Mesenchymal stem cell (in vitro differentiated cells and primary cell): ENCODE data around the gene PRMT7.

Experiments
- DNase-seq: peaks from one replicate; pipeline ENCODE4 v3.0.0-alpha.2; 2013
- H2AFZ ChIP-seq: one replicate; pipeline ENCODE4 v1.6.1; 2013; ENCODE audit warnings: low read depth, mild to moderate bottlenecking, control low read depth, inconsistent platforms, low read length, moderate library complexity
- H2AK5ac ChIP-seq: 2 replicates; pipeline ENCODE4 v1.6.1; 2013; ENCODE audit warnings: low read length, moderate library complexity, mild to moderate bottlenecking, inconsistent platforms; ENCODE audit not compliant: severe bottlenecking
- H2BK120ac ChIP-seq: one replicate; pipeline ENCODE4 v1.6.1; 2013; ENCODE audit warnings: low read depth, mild to moderate bottlenecking, inconsistent platforms, low read length, moderate library complexity
- H2BK12ac ChIP-seq, 2 experiments: one replicate each; pipeline ENCODE4 v1.6.1; 2013; ENCODE audit warnings: inconsistent platforms in 2 of 2, low read length in 2 of 2, mild to moderate bottlenecking in 2 of 2, moderate library complexity in 2 of 2, control low read depth in 1 of 2
- H2BK15ac ChIP-seq: one replicate; pipeline ENCODE4 v1.6.1; 2013; ENCODE audit warnings: mild to moderate bottlenecking, low read depth, inconsistent platforms; ENCODE audit not compliant: poor library complexity, severe bottlenecking
- H2BK5ac ChIP-seq: 2 replicates; pipeline ENCODE4 v1.6.1; 2013; ENCODE audit warnings: low read depth, mild to moderate bottlenecking, low read length, control low read depth, inconsistent platforms; ENCODE audit not compliant: poor library complexity, severe bottlenecking
- H3K14ac ChIP-seq, 2 experiments: one replicate each; pipeline ENCODE4 v1.6.1; 2013; ENCODE audit warnings: inconsistent platforms in 2 of 2, low read length in 2 of 2, control low read depth in 1 of 2, mild to moderate bottlenecking in 1 of 2, moderate library complexity in 1 of 2
- H3K18ac ChIP-seq, 2 experiments: one replicate each; pipeline ENCODE4 v1.6.1; 2013; ENCODE audit warnings: inconsistent platforms in 2 of 2, low read length in 2 of 2, control low read depth in 1 of 2, low read depth in 1 of 2, mild to moderate bottlenecking in 1 of 2
- H3K23ac ChIP-seq, 2 experiments: one replicate each; pipeline ENCODE4 v1.6.1; 2013; ENCODE audit warnings: inconsistent platforms in 2 of 2, low read length in 2 of 2, mild to moderate bottlenecking in 2 of 2, moderate library complexity in 2 of 2, control low read depth in 1 of 2
- H3K27ac ChIP-seq: 2 replicates; pipeline ENCODE4 v1.5.1; 2013; ENCODE audit warnings: mild to moderate bottlenecking, moderate library complexity, low read length, control low read depth, inconsistent platforms; ENCODE audit not compliant: poor library complexity, severe bottlenecking
- H3K27me3 ChIP-seq, 2 experiments: 2 replicates each; pipeline versions ENCODE4 v1.6.1 to v1.7.0; 2013; ENCODE audit warnings: low read length in 2 of 2, mild to moderate bottlenecking in 2 of 2, moderate library complexity in 2 of 2, control low read depth in 1 of 2, inconsistent platforms in 1 of 2; ENCODE audit not compliant: control insufficient read depth in 1 of 2, insufficient read depth in 1 of 2
- H3K36me3 ChIP-seq, 2 experiments: 2 replicates each; pipeline versions ENCODE4 v1.6.1 to v1.7.0; 2013; ENCODE audit warnings: low read length in 2 of 2, control low read depth in 1 of 2, inconsistent platforms in 1 of 2, low read depth in 1 of 2, mild to moderate bottlenecking in 1 of 2; ENCODE audit not compliant: insufficient read depth in 2 of 2, control insufficient read depth in 1 of 2
- H3K4ac ChIP-seq, 2 experiments: one replicate each; pipeline ENCODE4 v1.6.1; 2013; ENCODE audit warnings: inconsistent platforms in 2 of 2, low read length in 2 of 2, mild to moderate bottlenecking in 2 of 2, moderate library complexity in 2 of 2, control low read depth in 1 of 2, low read depth in 1 of 2
- H3K4me1 ChIP-seq: 2 replicates; pipeline ENCODE4 v1.6.1; 2013; ENCODE audit warnings: low read depth, low read length, control low read depth; ENCODE audit not compliant: control insufficient read depth, insufficient read depth
- H3K4me2 ChIP-seq: 2 replicates; pipeline ENCODE4 v1.6.1; 2013; ENCODE audit warnings: low read length, mild to moderate bottlenecking, inconsistent platforms; ENCODE audit not compliant: poor library complexity, severe bottlenecking
- H3K4me3 ChIP-seq, 2 experiments: 2 replicates each; pipeline versions ENCODE4 v1.5.1 to v1.7.0; 2013; ENCODE audit warnings: low read length in 2 of 2, mild to moderate bottlenecking in 2 of 2, control low read depth in 1 of 2, low read depth in 1 of 2; ENCODE audit not compliant: insufficient read depth in 1 of 2
- H3K79me1 ChIP-seq: replicated peaks from 2 replicates; pipeline ENCODE4 v1.6.1; 2013; ENCODE audit warnings: mild to moderate bottlenecking, control low read depth, low read length, inconsistent platforms; ENCODE audit not compliant: poor library complexity, severe bottlenecking
- H3K9ac ChIP-seq: 2 replicates; pipeline ENCODE4 v1.7.0; 2013; ENCODE audit warnings: mild to moderate bottlenecking, low read length, moderate library complexity
- H3K9me3 ChIP-seq: 2 replicates; pipeline ENCODE4 v1.7.0; 2013; ENCODE audit warnings: mild to moderate bottlenecking, low read length; ENCODE audit not compliant: control insufficient read depth
- H4K8ac ChIP-seq: one replicate; pipeline ENCODE4 v1.6.1; 2013; ENCODE audit warnings: inconsistent platforms, mild to moderate bottlenecking, low read length, moderate library complexity
- H4K91ac ChIP-seq: one replicate; pipeline ENCODE4 v1.6.1; 2013; ENCODE audit warnings: mild to moderate bottlenecking, low read length, inconsistent platforms
- WGBS: methylation state at CpG from one replicate; pipeline ENCODE4 v1.1.7; 2013; ENCODE audit warnings: mixed read lengths; 5-methylcytosine and 5-hydroxymethylcytosine counted together

Gene PRMT7

DNA sequence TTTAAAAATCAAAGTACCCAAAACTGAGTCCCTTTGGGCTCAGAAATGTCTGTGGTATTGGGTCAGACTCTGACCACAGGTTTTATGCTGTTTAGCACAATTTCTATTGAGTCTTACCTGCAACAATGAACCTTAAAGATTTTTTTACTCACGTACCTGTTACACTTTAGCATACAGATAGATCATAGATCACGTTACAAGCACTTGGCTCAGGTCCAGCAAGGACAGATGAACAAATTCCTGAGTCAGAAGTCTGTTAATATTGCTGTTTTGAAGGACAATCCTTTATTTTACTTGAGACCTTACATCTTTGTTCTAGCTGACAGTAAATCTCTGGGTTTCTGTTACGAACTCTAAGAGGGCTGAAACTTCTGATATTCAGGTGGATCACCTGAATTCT lies 12.9 kb upstream of the PRMT7 start:
- 99% methylated on average over 3 of the region's 3 CpGs for WGBS
- Histone ChIP-seq H3K36me3 (peaks cover 49 to 93% of the 10 kb centered on the region in 2 experiments), H3K27ac (peak overlapping the region; percentile 73), H2AFZ (no peak overlapping the region), H3K9me3 (no peaks in the 10 kb centered on the region), H3K27me3 (no peaks in the 10 kb centered on the region), H3K4ac (no peak overlapping the region), H3K9ac (peak overlapping the region; percentile 66), H3K4me1 (peaks cover 15% of the 10 kb centered on the region), H2BK5ac (no peak overlapping the region), H4K8ac (no peak overlapping the region), H3K4me2 (no peak overlapping the region), H2BK12ac (no peak overlapping the region), H3K79me1 (peaks cover 35% of the 10 kb centered on the region), H2AK5ac (peak overlapping the region; percentile 87), H3K18ac (no peak overlapping the region), H3K14ac (no peak overlapping the region), H2BK15ac (no peak overlapping the region), H2BK120ac (no peak overlapping the region), H3K23ac (no peak overlapping the region), H3K4me3 (no peak overlapping the region), H4K91ac (no peak overlapping the region)
- no peak for DNase-seq

DNA sequence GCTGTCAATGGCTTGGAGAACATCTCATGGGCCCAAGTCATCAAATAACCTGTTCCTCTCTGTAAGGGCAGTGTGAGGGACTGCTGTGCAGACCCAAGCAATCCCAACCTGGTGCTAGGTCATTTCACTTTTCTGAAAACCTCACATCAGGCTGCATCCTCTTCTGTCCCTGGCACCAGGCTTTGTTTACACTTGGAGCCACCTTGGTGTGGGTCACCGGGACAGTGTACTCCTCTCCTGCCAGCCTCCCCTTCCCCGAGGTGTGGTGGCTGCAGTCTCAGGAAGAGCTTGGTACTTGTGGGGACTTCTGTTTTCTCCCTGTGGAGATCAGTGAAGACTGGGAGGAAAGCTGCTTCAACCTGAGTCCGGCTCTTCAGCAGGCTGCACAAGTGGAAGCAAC lies 12.5 kb upstream of the PRMT7 start:
- H3K18ac ChIP-seq = no peak overlapping the region
- peaks cover 46 to 93% of the 10 kb centered on the region in 2 experiments for H3K36me3 ChIP-seq
- H3K14ac ChIP-seq = no peak overlapping the region
- no peaks in the 10 kb centered on the region for H3K27me3 ChIP-seq
- peaks cover 34% of the 10 kb centered on the region for H3K79me1 ChIP-seq
- H3K27ac ChIP-seq = peak overlapping the region; percentile 73
- no peak overlapping the region for H2AFZ ChIP-seq
- no peak overlapping the region for H3K4me2 ChIP-seq
- no peak overlapping the region for H3K23ac ChIP-seq
- H3K4ac ChIP-seq = no peak overlapping the region
- no peak overlapping the region for H4K8ac ChIP-seq
- H2BK120ac ChIP-seq = no peak overlapping the region
- WGBS = 94% methylated on average over 3 of the region's 3 CpGs
- H3K4me1 ChIP-seq = peaks cover 15% of the 10 kb centered on the region
- H3K4me3 ChIP-seq = no peak overlapping the region
- H2BK12ac ChIP-seq = no peak overlapping the region
- no peak overlapping the region for H4K91ac ChIP-seq
- DNase-seq = no peak
- no peak overlapping the region for H2BK5ac ChIP-seq
- peak overlapping the region; percentile 87 for H2AK5ac ChIP-seq
- peak overlapping the region; percentile 66 for H3K9ac ChIP-seq
- no peak overlapping the region for H2BK15ac ChIP-seq
- no peaks in the 10 kb centered on the region for H3K9me3 ChIP-seq

DNA sequence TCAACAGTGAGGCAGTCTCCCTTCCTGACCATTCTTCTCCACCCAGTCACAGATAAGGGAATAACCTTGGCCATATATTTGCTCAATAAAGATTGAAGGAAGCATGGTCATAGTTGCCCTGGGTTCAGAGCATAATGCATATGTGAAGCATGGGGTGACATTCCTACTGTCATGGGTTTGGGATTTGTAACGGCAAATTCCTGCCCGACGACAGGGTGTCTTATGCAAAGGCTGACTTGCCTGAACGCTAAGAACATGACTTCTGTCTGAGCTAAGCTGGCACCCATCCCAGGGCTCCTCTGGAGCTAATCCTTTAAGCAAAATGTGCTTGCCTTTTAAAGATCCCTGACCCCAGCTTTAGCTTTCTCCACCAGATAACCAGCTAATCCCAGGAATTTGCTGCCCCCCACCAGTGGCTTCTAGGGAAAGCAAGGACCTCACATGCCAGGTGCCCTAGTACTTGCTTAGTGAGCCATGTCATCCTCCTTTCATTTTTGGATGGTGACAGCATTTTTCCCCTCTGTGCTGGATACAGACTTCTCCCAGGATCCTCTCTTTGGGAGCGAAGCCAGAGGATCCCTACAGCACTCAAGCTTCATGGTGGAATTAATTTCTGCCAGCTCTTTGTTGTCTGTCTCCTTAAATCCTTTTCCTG lies 11.8 kb upstream of the PRMT7 start:
- Histone ChIP-seq H2AK5ac (peak overlapping the region; percentile 27), H2BK15ac (no peak overlapping the region), H3K36me3 (peaks cover 44 to 95% of the 10 kb centered on the region in 2 experiments), H2BK5ac (no peak overlapping the region), H3K27me3 (no peaks in the 10 kb centered on the region), H2BK12ac (no peak overlapping the region), H3K27ac (peak overlapping the region; percentile 73), H2BK120ac (no peak overlapping the region), H3K4me2 (no peak overlapping the region), H4K91ac (no peak overlapping the region), H3K9ac (peak overlapping the region; percentile 66), H3K18ac (no peak overlapping the region), H3K4me3 (no peak overlapping the region), H4K8ac (no peak overlapping the region), H3K79me1 (peaks cover 32% of the 10 kb centered on the region), H3K23ac (peak overlapping the region in 1 of 2 experiments; percentile 26), H3K9me3 (no peaks in the 10 kb centered on the region), H3K4ac (peak overlapping the region in 1 of 2 experiments; percentile 18), H3K14ac (no peak overlapping the region), H3K4me1 (peaks cover 15% of the 10 kb centered on the region), H2AFZ (no peak overlapping the region)
- 65% methylated on average over 5 of the region's 5 CpGs for WGBS
- peak; percentile 73 for DNase-seq

DNA sequence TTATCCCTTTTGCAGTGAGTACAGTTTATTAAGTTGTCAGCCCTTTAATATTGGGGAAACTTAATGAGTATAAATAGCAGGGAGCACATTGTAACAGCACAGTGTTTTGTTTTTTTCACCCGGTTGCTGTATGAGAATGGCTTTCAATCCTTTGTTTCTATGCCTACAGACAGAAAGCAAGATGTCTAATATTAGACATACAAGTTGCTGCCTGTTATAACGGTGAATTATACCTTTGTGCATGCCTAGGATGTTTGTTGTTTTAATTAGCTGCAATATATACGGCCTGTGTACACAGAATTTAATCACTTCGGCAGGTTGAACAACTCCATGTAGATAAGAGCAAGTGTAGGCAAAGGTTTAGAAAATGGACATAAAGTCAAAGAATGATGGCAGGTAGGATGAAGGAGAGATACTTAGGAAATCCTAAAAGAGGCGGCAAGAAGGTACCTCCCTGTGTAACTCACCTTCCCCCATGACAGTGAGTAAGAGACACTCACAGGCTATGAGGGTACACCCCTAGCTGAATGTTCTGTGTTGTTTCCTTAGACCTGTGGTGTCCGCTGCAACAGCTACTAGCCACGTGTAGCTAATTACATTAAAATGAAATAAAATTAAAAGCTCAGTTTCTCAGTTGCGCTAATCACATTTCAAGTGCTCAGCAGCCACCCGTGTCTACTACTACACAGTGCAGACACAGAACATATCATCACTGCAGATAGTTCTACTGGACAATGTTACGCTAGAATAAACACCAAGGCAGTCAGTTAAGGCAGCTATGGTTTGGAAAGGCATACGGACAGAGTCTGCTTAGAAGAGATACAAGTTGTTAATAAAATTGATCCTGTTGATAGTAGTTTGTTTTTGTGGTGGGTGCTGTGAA lies 11.0 kb upstream of the PRMT7 start:
- H4K91ac ChIP-seq = no peak overlapping the region
- H3K14ac ChIP-seq = no peak overlapping the region
- no peak overlapping the region for H3K4me2 ChIP-seq
- H3K36me3 ChIP-seq = peaks cover 39 to 91% of the 10 kb centered on the region in 2 experiments
- no peak overlapping the region for H2BK120ac ChIP-seq
- H2BK12ac ChIP-seq = no peak overlapping the region
- no peak for DNase-seq
- peaks cover 29% of the 10 kb centered on the region for H3K79me1 ChIP-seq
- 94% methylated on average over 11 of the region's 11 CpGs for WGBS
- no peak overlapping the region for H3K18ac ChIP-seq
- H3K4me3 ChIP-seq = no peak overlapping the region
- H2BK15ac ChIP-seq = no peak overlapping the region
- H2AK5ac ChIP-seq = peak overlapping the region; percentile 73
- H3K9me3 ChIP-seq = no peaks in the 10 kb centered on the region
- no peak overlapping the region for H2BK5ac ChIP-seq
- H3K23ac ChIP-seq = no peak overlapping the region
- no peak overlapping the region for H3K4ac ChIP-seq
- peak overlapping the region; percentile 73 for H3K27ac ChIP-seq
- H2AFZ ChIP-seq = no peak overlapping the region
- H4K8ac ChIP-seq = no peak overlapping the region
- peak overlapping the region; percentile 66 for H3K9ac ChIP-seq
- no peaks in the 10 kb centered on the region for H3K27me3 ChIP-seq
- peaks cover 15% of the 10 kb centered on the region for H3K4me1 ChIP-seq
